Anterior cingulate cortex (tissue), 58 donors: ENCODE results near the gene ROBO3.
A peak's percentile ranks its signal among the peaks of the same experiment; 100 is the strongest.

Experiments used
- DNase-seq, 58 donors: peaks; one replicate each; lab custom pipeline; 2025; lab: John Stamatoyannopoulos, UW

The ROBO3 gene

DNA sequence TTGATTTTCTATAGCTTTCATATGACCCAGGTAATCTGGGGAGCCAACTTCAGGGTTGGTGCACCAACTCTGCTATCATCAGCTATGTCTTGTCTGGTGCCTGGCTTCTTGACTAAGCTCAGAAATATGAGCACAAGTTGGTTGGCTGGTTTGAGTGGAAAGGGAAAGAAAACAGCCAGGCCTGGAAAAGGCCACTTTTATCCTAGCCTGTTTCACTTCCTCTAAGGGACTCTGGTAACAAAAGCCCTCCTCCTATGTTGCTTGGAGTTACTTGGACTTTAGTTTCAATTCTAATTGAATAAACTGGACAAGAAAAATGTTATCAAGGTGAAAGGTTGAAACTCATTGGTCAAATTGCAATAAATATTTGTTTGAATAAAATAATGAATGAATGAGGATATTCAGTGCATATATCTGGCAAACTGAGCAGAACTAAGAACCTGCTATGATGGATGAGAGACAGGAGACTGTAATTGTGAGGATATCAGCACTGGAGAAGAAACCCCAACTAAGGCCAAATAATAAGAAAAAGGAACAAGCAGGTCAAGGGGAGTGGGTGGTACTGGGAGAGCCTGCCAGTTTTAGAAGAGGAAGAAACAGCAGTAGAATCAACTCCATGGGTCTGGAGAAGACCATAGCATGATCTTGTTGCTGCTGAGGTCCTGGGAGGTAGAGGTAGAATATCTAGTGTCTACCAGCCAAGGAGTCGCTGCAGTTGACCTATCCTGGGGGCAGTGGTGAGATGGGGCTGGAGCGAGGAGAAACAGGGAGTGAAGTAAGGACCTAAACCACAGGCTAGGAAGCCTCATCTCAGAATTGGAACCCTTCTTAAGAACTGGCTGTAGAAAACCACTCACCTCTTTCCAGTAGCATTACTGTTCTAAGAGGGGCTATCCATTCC is 24.2 kb downstream of the ROBO3 start:
- DNase-seq: no peak

DNA sequence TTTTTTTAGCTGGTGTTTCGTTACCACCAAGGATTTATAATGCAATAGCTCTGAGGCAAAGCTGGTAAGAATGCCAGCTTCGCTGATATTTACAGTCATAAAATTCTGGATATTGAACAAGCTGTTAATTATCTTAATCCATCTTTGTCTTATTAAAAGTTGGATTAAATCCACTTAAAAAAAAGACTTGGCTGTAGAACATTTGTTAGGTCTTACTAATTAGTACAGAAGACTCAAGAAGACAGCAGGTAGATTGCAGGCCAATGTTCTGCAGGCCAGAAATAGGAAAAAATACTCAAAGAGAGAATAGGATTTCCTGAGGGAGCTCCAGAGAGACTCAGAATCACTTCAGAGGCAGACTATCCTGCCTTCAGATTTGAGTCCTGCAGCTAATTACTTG is 24.9 kb downstream of the ROBO3 start:
- DNase-seq: no peak

DNA sequence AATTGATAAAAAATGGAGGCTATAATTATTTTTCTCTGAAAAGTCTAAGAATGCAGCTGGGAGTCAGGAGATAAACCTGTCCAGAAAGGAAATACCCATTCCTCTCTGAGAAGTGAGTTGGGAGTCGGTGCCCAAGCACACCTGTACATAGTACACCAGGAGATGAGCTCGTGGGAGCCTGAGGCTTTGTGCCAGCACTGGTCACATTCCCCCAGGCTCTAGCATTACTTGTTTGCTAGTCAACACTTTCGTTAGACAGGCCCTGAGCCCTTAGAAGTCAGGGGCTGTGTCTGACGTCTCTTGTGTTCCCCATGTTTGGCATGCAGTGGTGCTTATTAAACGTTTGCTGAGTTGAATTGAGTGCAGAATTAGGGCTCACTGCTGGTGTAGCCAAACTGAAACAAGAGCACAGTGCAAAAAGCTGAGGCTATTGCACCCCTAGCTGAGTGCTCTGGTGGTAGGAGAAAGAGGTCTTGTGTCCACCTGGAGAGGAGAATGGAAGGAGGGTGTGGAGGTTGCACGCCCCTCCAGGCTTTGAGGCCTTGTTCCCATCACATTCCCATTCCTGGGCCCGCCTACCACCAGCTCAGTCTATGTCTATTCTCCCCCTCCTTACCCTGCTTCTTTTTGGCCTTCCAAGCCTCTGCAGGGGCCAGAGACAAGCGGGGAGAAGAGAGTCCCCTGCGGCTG is 25.6 kb downstream of the ROBO3 start:
- DNase-seq: no peak

DNA sequence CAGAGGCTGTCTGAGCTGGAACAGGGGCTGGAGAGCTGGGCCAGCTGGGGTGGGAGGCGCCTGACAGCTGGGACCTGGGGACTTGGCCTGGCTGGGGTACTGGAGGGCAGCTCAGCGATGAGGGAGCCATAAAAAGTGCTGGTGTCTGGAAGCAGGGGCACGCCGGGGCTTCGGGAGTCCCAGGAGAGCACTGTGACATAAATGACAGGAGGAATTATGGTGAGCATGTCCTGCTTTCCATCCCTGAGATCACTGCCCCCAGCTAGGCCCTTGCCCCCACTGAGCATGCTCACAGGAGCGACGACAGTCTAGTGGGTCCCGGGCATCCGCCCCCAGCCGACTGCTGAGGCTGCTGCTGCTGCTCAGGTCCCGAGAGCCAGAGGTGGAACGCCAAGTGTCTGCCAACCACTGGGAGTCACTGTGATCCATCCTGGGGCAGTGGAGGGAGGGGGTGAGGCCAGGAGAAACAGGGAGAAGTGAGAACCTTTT is 26.2 kb downstream of the ROBO3 start:
- no peak for DNase-seq

DNA sequence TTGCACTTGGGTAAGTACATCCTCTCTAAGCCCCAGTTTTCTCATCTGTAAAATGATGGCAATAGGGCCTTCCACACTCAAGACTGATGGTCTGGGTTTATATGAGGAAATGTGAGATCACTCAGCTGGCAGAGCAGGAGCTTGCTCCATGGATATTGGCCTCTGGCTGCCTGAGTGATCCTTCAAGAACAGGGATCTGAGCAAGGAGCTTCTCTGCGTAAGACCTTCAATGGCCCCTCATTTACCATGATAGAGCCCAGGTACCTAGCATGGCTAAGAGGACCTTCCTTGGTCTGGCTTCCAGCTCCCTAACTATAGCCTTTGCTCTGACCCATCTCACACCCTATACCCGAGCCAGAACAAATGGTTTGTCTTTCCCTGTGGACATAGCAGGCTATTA is 26.9 kb downstream of the ROBO3 start:
- DNase-seq: no peak

DNA sequence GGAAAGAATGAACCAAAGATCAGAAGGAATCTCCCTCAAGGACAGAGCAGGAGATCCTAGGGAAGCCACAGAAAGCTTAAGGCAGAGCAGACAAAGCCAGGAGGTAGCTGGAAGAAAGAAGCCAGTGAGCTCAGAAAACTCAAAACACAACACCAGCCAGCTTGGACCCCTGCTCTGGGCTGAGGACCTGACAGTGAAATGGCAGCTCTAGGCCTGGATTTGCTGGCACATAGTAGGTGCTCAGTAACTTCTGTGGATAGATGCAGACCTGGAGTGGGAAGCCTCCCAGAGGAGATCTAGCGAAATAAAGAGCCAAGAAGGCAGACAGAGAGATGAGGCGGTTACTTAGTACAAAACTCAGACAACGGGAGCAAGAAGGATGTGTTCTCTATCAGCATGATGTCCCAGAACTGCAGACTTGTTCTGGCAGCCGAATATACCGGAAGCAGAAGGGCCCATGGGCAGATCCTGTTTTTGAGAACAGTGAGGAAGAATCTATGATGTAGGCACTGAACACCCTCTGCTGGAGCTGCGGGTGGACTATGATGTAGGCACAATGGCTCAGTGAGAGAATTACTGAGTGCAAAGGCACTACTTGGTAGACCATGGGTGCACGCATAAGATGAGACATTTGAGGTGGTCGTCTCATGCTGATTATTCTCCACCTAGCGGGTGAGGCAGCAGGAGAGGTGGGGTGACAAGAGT is 27.7 kb downstream of the ROBO3 start:
- no peak for DNase-seq

DNA sequence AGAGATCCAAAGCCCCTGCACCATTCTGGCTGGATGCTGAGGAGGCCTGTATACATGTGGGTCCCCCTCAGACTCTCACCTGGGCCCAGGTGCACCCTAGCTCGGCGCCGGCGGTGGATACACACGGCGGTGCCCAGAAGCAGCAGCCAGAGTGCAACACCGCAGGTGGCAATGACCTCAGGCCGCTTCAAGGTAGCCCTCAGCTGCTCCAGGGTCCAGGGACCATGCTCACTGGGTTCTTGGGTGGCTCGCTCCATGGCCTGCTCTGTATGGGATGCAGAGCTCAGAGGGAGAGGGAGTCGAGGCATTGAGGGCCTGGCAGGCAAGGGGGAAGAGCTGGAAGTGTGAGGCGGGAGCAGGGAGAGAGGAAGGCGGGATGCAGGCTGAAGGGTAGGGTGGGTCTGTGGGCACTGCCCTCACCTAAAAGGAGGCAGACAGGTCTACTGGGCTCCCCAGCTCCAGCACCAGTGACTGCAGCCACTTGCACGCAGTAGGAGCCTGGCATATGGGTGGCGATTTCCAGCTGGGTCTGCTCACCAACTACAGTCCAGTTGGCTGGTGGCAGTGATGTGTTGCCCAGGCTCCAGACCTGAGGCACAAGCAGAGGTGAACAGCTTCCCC is 28.7 kb downstream of the ROBO3 start:
- DNase-seq: no peak

DNA sequence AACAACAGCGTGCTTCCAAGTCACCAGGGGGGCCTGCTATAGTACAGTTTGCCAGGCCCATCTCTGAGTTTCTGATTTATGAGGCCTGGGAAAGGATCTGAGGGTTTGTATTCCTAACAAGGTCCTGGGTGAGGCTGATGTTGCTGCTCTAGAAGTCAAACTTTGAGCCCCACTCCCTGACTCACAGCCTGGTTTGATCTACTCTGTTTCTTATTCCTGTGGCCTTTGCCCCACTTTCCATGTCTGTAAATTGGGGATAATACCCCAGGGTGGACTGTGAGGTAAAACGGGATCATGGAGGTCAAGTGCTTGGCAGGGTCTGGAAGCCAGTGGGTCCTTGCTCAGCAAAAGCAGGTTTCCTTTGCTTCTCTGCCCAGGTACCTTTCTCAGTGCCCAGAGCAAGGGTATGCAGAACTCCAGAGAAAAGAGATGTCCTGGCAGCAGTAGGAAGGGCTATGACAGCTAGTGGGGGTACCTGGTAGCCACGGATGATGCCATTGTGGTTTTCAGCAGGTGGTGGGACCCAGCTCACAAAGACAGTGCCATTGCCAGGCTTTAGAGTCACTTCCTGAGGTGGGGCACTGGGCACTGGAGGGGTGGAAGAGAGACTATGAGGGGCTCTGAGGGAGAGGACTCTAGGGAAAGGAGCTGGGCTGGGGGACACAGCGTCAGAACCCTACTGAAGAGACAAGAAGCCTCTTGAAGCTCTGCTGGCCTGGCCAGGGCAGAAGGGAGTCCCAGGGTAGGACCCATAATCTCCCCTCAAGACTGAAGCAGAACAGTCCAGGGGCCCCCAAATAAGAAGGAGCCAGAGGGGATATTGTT is 29.6 kb downstream of the ROBO3 start:
- DNase-seq: no peak

DNA sequence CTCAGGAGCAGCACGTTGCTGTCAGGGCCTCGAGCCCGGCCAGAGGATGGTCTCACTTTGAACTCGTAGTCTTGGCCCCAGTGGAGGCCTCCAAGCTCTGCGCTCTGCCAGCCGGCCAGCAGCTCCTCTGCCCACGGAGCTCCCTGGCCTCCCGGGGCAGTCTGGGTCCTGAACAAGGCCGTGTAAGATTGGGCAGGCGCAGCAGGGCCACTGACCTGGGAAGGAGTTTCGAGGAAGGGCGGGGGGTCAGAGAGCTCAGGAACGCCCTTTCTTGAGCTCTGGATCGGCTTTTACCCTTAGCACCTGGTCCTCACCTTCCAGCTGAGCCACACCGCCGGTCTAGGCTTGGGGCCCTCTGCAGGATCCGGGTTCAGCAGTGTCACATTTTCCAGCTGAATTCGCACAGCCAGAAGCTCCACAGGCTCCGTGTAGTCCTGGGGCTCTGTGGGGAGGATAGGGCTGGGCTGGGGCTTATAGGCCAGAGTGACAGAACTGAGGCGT is 30.3 kb downstream of the ROBO3 start:
- no peak for DNase-seq

DNA sequence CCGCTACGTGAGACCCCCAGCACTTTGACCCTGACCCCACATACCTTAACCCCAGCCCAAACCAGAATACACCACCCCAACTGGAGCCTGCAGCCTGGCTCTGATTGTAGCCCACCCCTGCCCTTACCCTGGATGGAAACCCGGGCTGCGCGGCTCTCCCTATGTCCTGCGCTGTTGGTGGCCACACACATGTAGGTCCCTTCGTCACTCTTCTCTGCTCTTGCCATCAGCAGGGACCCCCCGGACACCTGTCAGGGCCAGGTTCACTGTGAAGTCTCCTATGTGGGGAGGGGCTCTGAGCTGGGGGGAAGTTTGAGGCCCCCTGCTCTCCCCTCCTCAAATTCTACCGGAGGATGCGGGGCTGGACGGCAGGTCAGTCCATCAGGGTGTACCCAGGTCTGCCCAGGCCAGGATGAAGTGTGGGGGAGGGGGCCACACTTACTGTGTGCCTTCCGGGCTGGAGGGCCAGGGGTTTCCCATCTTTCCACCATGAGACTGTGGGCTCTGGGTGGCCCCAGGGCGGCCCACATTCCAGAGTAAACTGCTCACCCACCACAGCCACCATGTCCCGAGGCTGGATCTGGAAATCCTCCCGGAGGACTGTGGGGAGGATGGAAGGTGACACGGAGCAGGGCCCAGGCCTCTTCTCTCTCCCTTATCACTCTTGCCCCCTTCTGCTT is 31.0 kb downstream of the ROBO3 start:
- no peak for DNase-seq

DNA sequence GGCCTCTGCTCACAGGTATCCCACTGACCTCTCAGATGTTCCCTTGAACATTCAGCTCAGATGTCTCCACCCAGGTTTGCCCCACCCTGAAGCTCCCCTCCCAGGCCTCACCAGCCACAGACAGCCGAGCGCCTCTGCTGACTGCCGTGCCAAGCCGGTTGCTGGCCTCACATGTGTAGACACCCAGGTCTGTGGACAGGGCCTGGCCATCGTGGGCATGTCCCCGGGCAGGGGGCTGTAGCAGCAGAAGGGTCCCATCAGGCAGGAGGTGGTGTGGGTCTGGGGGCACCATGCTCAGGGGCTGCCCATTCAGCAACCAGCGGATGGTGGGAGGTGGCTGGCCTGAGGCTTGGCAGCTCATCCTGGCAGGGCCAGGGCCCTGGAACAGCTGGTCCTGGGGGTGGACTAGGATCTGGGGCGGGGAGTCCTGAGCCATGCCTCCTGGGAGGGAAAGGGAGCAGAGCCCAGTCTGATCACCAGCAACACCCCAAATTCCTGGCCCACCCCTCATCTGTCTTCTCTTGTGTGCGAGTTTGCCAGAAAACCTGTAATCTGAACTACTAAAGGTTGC is 31.7 kb downstream of the ROBO3 start:
- DNase-seq: no peak

DNA sequence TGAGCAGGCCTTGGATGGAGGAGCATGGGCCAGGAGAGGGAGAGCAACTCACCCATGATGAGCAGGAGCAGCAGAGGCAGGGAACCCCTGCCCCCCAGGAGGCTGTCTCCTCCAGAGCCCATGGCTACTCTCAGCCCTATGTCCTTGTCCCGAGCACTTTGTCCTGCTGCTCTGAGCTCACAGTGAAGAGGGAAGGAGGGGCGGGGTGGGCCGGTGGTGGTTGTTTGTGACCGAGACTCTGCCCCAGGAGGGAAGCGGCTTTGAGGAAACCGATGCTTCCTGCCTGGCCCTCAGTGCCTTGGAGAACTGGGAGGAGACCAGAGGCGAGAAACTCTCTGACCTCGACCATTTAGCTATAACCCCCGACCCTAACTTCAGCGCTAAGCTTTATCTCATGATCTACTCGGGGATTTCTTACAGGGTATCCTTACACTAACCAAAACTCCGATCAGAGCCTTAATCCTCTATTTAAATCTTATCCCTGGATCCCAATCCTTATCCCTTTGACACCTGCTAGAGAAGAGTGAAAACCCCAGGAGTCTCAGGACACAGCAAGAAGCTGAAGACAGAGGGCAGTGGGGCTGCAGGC is 32.5 kb downstream of the ROBO3 start, which contains the start of gene ROBO4:
ROBO4 (minus strand) TSS at position 192 of the 589 bp plus-strand sequence; CDS start at position 122, 70 bp downstream.
- no peak for DNase-seq

DNA sequence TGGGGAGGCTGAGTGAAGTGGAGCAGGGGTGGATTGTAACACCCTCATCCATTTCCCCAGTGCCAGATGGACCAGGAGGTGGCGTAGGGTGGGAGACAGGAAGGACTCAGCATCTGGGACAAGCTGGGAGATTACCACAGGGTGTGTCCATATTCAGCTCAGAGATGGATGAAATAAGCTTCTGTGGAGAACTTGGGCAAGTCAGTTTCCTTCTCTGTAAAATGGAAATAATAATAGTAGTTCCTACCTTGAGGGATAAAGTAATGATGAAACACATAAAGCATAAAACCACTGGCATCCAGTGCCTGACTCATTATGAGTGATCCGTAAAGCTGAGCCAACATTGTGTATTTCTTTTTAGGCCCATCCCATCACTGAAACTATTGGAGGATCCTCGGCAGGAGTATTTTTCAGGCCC is 33.0 kb downstream of the ROBO3 start:
- no peak for DNase-seq

DNA sequence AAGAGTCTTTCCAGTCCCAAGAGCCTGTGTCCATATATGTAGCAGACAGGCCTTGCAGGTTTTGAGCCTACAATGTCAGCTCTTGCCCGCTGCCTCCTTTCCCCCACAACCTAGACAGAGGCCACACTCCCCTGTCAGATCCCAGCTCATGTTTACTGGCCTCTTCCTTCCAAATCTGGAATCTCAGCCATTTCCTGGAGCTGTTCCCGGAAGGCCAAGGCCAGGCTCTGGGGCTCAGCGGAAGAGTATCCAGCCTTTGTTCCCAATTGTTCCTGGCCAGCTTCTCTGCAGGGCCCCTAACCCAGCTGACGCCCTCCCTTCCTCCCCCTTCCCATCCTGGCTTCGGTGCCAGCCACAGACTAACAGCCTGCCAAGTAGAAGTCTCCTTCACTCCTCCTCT is 33.5 kb downstream of the ROBO3 start:
- DNase-seq: peak in 42 of 58 donors; percentile 26 to 81 (median 52)

DNA sequence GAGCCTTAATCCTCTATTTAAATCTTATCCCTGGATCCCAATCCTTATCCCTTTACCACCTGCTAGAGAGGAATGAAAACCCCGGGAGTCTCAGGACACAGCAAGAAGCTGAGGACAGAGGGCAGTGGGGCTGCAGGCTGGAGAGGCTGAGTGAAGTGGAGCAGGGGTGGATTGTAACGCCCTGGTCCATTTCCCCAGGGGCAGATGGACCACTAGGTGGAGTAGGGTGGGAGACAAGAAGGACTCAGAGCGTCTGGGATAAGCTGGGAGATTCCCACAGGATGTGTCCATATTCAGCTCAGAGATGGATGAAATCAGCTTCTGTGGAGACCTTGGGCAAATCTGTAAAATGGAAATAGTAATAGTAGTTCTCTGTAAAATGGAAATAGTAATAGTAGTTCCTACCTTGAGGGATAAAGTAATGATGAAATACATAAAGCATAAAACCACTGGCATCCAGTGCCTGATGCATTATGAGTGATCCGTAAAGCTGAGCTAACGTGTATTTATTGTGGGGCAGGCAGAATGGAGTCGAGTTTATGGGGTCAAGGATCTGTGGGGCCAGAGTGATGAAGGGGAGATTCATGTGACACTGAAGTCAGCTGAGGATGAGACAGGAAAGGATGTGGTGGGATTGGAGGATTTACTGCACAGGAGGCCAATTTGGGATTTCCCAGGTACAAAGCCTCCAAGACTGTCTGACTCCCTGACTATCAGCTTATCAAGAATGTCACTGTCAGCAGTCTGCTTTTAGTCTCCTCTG is 34.3 kb downstream of the ROBO3 start:
- no peak for DNase-seq

DNA sequence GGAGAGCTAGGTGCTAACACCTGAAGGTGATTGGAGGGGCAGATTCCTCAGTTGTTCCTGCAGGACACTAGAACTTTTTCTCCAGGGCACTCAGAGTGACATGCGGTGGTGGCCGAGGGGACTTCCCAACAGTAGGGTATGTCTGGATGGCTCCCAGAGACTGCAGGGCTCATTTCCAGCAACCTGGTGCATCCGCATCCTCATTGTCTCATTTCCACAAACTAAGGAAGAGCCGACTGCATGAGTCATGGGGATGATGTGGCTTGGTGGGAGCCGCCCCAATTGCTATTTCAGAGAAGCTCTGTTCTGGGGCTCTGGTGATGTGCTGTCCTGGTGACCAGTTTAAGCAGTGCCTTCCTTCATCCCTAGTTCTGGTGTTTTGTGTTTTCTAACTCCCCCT is 35.2 kb downstream of the ROBO3 start:
- peak in 1 of 58 donors; percentile 57 for DNase-seq

DNA sequence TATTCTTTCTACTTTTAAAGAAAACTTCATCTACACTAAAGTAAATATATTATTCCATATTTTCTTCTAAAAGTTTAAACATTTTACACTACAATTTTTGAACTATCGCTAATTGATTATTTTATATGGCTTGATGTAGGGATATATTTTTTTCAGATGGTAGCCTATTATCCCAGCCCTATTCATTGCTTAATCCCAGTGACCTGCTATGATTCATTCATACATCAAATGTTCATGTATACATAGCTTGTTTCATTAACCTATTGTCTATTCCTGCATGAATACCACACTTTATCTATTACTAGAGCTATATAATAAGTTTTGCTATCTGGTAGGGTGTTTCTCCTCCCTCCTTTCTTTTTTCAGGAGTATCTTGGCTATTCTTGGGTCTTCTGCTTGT is 37.4 kb downstream of the ROBO3 start:
- no peak for DNase-seq
